GM21723 (cell line): ENCODE measurements around the gene EFNA1.
"Not testable (repeated sequence)": the region's sequence is repeated elsewhere in the genome, so short reads cannot be mapped to it uniquely, and the experiment has no call there.

ENCODE experiments used
- ATAC-seq: cut with Tn5 transposase; IDR thresholded peaks from one replicate; pipeline ENCODE4 v1.9.1; 2021; ENCODE audit warnings: mild to moderate bottlenecking, moderate library complexity; ENCODE audit not compliant: unreplicated experiment

Gene EFNA1

GRCh38 chr1:155092131-155092530 lies 35.5 kb upstream of the EFNA1 start:
- no peak for ATAC-seq

- no peak for ATAC-seq
Observed at GRCh38 chr1:155092641-155093040, 35.0 kb upstream of the EFNA1 start.

DNA sequence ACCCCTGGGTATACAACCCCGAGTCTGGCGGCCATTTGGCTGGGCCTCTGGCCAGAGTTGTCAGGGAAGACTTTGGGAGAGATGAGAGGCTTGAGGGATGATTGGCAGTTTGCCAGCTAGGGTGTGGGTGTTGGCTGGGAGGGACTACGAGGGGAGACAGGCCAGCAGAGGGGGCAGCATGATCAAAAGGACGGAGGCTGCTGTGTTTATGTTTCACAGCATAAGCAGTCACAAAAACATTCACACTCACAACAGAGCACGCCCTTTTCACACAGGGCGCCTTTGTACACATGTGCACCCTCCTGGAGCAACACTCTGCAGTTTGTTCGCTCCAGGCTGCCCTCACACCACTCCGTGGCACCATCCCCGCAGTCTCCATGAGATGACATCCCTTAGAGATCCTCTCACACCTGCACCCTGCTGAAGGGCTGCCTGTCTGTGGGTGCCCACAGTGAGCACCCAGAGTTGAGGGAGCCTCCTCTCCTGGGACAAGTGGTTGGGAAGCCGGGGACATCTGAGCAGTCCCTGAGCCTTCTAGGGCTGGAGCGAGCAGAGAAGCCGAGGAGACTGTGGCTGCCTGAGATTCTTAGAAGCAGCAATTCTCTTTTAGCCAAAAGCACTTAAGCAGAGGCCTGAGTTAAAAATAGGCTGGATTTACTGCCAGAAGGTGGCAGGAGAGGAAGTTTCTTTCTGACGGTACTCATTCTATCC lies 33.6 kb upstream of the EFNA1 start:
- no peak for ATAC-seq

GRCh38 chr1:155094622-155094948 lies 33.1 kb upstream of the EFNA1 start:
- ATAC-seq: no peak

DNA sequence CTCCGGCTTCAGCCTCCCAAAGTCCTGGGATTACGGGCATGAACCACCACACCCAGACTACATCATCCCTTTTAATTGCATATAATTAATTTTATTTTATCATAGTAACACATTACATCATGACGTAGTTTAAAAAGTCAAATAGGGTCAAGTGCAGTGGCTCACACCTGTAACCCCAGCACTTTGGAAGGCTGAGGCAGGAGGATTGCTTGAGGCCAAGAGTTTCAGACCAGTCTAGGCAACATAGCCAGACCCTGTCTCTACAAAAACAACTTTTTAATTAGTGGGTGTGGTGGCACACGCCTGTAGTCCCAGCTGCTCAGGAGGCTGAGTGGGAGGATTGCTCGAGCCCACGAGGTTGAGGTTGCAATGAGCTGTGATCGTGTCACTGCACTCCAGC lies 28.3 kb upstream of the EFNA1 start:
- no peak for ATAC-seq

DNA sequence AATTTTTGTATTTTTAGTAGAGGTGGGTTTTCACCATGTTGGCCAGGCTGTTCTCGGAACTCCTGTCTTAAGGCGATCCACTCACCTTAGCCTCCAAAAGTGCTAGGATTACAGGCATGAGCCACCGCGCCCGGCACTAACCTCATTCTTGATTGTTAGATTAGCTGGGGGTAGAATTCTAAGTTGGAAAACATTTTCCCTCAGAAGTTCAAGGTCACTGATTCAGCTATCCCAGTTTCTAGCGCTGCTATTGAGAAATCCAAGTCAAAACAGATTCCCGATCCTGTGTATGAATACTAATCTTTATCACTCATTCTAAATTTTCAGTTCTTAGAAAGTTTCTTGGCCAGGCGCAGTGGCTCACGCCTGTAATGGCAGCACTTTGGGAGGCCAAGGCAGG lies 24.4 kb upstream of the EFNA1 start:
- no peak for ATAC-seq

GRCh38 chr1:155104605-155105534 lies 22.8 kb upstream of the EFNA1 start:
- ATAC-seq: no peak

- no peak for ATAC-seq
Observed at GRCh38 chr1:155105604-155106011, 22.1 kb upstream of the EFNA1 start.

- ATAC-seq: no peak
Observed at GRCh38 chr1:155106862-155107261, 20.8 kb upstream of the EFNA1 start.

DNA sequence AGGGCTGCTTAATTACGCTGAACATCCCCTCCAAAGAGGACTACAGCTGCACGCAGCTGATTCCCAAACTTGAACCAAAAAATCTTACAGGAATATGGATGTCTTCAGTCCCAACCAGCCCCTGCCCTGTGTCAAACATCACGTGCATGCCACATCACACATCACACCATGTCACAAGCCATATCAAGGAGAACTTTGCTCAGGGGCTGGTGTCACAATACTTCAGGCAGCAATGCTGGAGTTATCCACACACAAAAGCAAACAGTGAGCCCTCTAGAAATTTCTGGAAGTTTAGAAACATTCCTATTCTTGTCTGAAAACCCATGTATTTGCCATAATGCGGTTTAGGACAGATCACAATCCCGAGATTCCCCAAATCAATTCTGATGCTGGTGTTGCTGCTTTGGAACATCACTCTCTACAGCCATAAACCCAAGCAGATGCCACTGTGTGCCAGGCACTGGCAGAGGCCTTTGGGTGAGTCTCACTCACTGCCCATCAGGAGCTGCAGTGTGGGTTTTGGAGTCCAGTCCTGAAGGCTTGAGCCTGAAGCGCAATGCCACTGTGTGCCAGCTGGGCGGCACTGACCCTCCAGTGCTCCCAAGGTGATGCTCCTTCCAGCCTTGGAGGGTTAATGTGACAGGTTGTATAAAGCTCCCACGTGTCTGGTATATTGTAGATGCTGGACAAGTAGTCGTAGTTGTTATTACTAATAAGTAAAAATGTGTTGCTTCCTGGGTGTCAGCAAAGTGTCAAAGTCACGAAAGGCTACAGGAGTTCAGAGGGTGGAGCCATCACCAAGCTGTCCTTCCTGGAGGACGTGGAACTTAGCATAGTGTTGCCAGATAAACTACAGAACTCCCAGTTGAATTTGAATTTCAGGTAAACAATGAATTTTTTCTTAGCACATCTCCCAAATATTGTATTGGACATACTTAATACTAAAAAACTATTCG lies 20.1 kb upstream of the EFNA1 start:
- ATAC-seq: no peak

DNA sequence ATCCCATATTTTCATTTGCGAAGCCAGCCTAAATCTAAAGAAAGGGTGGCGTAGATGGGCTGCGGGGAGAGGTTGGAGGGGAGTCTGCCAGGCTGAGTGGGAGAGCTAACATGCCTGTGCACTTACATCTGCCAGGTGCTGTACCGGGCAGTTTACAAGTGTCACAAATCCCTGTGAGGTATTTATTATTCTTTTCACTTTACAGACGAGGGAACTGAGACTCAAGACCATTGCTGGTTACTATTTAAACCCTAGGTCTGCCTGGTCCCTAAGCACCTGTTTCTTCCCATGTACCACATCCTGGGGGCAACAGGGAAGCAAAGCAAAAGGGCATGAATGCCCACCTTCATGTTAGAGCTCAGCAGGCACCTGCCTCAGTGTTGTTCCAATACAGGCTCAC lies 19.4 kb upstream of the EFNA1 start:
- no peak for ATAC-seq

DNA sequence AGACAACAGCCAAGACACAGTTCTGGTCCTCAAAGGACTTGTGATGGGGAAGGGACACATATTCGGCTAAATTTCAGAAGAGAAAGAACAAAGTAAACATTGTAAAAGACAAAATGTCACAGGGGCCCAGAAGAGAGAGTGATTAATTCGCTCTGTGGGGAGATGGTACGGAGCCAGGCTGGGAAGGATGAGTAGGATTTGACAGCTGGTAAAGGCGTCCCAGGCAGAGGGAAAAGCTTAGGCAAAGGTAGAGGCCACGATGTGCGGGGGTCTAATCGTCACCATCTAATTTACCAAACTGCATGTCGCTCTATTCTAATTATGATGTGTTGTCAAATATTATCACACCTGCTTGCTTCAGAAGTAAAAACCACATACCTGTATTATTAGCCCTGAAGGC lies 17.3 kb upstream of the EFNA1 start:
- ATAC-seq: no peak

DNA sequence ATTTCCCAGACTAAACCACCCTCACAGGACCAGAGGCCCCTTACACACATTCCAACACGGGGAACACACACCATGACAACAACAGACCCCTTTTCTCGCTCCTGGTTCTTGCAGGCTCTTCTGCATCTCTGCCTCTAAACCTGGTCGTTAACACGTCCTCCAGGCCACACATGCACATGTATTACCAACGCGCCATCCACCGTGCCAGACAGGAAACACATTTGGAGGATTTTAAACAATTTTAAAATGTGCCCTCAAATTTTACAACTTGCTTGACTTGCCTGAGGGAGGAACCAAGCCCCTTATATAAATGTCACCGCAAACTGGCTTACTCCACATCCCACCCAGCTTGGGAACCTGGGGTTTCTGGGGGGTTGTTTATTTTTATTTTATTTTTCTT lies 16.9 kb upstream of the EFNA1 start:
- no peak for ATAC-seq

DNA sequence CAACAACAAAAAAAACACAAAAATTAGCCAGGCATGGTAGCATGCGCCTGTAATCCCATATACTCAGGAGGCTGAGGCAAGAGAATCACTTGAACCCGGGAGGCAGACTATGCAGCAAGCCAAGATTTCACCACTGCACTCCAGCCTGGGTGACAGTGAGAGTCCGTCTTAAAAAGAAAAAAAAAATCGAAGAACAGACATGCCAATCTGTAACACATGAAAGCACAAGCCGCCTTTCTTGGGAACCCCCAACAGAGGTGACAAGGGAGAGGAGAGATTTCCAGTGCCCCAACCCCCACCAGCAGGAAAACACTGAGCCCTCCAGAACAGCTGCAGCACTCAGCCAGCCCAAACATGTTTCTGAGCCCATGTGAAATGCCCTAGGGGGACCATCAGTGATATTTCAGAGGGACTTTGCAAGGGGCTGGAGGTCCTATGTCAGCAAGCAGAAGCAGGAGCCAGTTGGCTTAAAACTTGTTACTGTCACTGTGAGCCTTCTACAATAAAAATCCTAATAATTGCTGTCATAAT lies 14.2 kb upstream of the EFNA1 start:
- ATAC-seq: no peak

GRCh38 chr1:155116113-155116764 lies 11.4 kb upstream of the EFNA1 start:
- ATAC-seq: no peak

DNA sequence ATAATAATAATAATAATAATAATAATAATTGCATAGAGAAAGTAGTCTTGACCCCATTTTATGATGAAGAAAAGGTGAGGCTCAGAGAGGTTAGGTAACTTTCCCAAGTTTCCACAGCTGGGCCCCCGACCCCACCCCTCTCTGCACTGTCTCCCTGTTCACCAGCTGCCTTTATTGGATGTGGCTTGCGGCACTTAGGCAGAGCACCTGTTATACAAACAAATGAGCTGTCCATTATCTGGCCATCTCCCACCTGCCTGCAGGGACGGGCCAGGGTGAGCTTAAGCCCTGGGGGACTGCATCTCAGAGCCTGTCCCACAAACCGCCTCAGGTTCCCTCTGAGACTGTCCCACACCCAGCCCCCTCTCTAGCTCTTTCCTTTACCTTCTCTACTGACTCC lies 10.1 kb upstream of the EFNA1 start:
- ATAC-seq: no peak

GRCh38 chr1:155118090-155118489 lies 9.6 kb upstream of the EFNA1 start:
- not testable (repeated sequence) for ATAC-seq

DNA sequence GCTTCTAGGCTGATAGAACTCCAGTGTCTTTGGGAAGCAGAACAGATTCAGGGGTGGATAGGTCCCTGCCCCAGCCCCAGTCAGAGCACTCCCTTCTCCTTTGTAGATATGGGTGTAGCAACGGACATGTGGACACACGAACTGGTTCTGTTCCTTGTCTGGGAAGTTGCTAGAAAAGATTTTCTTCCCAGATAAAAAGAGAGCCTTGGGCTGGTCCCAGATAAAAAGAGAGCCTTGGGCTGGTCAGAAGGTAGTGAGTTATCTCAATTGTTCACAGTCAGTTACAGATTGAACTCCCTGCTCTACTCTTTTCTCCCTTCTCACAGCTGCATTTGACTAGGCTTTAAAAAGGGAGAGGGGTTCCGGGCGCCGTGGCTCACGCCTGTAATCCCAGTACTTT lies 7.4 kb upstream of the EFNA1 start:
- no peak for ATAC-seq

DNA sequence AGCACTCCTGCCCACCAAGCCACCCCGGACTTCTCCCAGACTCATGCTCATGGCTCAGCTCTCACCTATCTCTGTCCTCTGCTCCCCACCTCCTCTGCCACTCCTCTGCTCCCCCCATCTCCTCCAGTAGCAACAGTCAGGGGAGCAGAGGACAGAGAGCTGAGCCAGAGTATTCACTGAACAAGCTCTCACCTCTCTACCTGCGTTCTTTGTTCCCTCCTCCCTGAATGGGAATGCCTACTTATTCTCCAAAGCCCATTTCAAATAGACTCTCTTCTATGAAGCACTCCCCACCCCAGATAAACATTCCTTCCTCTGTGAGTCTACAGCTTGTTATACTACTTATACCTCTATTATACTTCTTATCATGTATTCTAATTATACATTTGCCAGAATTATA lies 6.4 kb upstream of the EFNA1 start:
- ATAC-seq: no peak

DNA sequence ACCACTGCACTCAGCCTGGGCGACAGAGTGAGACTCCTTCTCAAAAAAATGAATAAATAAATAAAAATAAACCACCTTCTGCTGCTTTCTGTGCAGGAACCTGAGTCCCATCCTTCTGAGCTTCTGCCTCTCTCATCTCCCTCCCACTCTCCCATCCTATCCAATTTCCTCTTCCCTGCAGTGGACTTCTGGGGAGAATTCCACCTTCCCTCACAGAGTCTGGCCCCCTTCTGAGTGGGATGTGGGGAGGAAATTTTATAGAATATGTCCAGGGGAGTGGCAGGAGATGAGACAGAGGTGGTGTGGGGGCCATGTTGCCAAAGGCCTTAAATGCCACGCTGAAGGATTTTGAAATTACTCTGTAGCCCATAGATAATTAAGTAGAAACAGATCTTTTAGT lies 5.4 kb upstream of the EFNA1 start:
- no peak for ATAC-seq

DNA sequence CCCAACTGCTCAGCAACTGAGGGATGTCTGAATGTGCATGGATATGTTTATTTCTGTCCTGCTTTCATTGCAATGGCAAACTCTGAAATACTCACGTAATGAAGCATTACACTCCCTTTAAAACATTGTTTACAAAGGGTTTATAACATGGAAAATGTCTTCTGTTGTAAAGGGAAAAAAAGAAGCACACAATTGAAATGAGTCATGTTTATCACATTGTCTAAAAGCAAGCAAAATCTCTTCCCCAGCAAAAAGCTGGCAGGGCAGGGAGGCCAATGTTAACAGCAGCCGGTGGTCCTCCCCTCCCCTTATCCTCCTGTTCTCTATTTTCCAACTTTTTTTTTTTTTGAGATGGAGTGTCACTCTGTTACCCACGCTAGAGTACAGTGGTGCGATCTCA lies 3.9 kb upstream of the EFNA1 start:
- no peak for ATAC-seq
